ENCODE data around the gene PYDC1.
"Not testable (repeated sequence)": the region's sequence is repeated elsewhere in the genome, so short reads cannot be mapped to it uniquely, and the experiment has no call there.

Gene PYDC1
- total RNA-seq: 0 reads per million in 2 experiments

DNA sequence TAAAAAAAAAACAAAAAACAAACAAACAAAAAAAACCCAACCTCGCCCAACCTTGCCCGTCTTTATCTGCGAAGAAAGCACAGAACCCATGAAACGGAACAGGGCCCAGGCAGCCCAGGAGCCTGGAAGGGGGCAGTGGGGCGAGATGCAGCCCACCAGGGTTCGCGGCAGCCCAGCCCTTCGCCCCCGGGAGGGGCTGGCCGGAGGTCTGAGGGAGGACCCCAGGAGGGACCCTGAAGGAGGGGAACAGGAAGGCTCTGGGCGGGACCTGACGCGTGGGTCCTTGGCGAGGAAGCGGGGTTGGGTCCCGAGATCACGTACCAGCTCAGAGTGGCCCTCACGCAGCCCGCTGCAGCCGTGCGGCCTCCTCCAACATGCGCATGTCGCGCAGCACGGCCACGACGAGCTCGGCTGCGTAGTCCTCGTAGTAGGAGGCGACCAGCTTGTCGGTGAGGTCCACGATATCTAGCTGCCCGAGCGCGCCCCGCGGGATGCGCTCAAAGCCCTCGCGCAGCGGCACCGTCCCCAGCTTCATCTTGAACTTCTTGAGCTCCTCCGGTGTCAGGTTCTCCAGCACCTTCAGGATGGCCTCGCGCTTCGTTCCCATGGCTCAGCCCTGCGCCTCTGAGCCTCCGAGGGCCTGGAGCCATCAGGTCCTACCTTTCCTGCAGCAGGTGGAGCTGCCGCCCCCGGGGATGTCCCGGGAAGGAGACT lies at the start of gene PYDC1:
PYDC1 (minus strand) TSS at position 714 of the 714 bp plus-strand sequence; CDS start at position 607, 107 bp downstream.
- DNase-seq (ENCODE audit: low read depth): no peak

DNA sequence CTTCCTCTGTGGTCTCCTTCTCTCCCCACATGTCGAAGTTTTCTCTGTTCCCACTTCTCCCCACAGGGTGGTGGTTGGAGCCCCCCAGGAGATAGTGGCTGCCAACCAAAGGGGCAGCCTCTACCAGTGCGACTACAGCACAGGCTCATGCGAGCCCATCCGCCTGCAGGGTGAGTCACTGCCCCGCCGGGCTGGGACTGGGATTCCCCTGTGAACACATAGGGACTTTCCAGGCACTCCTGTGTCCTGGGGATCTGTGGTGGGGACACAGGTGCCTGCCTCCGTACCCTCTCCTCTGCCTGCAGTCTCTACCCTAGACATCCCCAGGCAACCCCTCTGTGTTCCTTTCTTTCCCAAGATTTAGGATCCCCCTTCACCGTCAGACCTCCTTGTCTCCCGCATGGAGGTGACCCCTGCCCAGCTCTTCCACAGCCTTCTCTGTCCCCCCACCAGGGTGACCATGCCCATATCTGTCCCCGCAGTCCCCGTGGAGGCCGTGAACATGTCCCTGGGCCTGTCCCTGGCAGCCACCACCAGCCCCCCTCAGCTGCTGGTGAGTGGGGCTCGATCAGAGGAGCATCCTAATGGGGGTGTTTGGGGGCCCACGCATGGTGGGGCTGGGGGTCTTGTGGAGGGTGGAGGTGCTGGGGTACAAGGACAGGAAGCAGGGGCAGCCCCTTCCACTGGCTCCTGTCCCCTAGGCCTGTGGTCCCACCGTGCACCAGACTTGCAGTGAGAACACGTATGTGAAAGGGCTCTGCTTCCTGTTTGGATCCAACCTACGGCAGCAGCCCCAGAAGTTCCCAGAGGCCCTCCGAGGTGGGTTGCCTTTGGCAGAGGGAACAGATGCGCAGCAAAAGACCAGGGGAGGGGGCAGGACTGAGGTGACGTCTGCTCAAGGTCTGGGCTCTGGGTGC lies 48.7 kb upstream of the PYDC1 start:
- DNase-seq (ENCODE audit: low read depth): no peak

DNA sequence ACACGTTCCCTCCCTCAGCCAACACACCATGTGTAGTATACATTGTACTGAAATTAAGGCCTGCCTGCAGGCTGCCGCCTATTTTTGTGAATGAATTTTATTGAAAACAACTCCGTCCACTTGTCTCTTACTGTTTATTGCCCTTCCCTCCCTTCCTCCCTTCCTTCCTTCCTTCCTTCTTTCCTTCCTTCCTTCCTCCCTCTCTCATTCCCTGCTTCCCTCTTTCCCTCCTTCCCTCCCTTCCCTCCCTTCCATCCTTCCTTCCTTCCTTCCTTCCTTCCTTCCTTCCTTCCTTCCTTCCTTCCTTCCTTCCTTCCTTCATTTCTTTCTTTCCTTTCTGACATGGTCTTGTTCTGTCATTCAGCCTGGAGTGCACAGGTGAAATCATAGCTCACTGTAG lies 45.1 kb upstream of the PYDC1 start:
- DNase-seq (ENCODE audit: low read depth): no peak

DNA sequence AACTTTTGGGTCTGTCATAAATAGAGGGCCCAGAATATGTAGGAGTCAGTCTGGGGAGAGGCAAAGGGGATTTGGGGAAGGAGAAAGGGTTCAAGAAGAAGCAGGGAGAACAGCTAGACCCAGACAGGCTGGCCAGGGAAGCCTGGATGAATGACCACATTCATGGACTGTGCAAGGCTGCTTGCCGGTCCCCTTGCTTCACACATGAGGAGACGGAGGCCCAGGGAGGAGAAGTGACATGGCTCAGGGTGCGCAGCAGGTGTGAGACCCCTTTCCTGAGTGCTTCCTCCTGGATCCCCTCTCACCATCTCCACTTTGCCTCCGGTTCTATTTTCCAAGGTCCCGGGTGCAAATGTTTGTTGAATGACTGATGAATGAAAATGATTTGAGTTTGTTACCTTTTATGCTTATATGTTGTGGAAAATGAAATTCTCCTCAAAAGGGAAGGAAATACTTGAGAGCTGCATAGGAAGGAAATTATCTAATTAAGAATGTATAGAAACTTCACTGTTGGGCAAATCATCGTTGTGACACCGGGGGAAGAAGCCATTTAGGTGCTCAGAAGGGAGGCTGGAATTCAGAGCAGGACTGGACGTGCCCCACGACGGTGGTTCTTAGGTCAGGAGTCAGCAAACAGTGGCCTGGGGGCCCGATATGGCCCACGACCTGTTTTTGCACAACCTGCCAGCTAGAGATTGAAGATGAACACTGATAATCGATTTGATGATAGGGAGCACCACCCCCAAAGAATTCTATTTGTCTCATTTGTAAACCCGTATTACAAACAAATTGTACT lies 43.4 kb upstream of the PYDC1 start:
- DNase-seq (ENCODE audit: low read depth): no peak

- DNase-seq (ENCODE audit: low read depth): no peak
These were observed 41.4 kb upstream of the PYDC1 start for GRCh38 chr16:31258366-31258765.

- DNase-seq (ENCODE audit: low read depth): no peak
These were observed 39.5 kb upstream of the PYDC1 start for GRCh38 chr16:31256466-31256865.

- no peak for DNase-seq (ENCODE audit: low read depth)
These were observed 36.7 kb upstream of the PYDC1 start for GRCh38 chr16:31253642-31254045.

DNA sequence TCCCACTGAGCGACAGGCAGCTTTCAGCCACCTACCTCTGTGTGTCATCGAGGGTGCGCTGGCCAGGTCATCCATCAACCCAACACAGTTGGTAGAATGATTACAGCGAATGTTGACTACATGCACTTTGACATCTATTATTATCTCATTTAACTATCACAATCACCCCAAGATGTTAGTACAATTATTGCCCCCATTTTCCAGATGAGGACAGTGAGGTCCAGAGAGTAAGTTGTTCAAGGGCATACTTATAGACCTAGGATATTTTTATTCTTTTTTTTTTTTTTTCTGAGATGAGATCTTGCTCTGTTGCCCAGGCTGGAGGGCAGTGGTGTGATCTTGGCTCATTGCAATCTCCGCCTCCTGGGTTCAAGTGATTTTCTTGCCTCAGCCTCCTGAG lies 34.5 kb upstream of the PYDC1 start:
- DNase-seq (ENCODE audit: low read depth): no peak

DNA sequence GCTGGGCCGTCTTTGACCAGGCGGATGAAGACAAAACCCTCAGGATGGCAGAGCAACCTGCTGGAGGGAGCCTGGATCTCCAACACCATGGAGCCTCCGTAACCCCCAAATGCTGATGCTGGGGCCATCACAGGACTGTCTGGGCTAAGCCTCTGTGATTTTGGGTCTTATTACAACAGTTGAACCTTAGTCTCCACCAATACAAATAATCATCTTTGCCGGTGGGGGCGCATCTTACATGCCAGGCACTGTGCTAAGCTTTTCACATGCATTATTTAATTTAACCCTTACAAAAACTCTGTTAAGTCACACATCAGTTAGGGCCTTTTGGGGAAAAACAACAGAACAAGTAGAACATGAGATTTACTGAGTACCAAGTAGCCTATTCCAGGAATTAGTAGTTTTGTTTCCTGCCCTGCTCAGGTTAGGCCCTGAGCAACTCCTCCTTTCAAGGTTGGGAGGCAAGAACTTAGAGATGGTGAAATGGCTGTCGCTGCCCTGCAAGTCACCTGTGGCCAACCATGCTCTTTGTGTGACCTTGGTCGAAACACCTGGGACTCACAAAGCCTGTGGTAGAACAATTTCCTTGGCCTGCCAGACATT lies 33.9 kb upstream of the PYDC1 start:
- DNase-seq (ENCODE audit: low read depth): no peak

DNA sequence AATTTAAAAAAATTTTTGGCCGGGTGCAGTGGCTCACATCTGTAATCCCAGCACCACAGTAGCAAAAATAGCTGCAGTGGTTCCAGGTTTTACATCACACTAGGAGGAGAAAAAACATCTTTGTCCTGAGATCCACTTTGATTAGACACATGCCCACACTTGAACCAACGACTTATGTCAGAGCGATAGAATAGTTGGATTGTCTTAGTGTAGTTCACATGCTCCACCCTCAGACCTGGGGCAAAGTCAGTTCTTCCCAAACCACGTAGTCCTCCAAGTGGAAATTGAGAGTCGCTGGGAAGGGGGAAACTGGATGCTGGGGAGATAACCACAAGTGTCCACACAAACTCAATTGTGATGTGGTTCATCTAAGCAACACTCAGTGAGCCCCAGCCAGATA lies 31.4 kb upstream of the PYDC1 start:
- DNase-seq (ENCODE audit: low read depth): no peak

GRCh38 chr16:31246296-31246695 lies 29.4 kb upstream of the PYDC1 start:
- no peak for DNase-seq (ENCODE audit: low read depth)

DNA sequence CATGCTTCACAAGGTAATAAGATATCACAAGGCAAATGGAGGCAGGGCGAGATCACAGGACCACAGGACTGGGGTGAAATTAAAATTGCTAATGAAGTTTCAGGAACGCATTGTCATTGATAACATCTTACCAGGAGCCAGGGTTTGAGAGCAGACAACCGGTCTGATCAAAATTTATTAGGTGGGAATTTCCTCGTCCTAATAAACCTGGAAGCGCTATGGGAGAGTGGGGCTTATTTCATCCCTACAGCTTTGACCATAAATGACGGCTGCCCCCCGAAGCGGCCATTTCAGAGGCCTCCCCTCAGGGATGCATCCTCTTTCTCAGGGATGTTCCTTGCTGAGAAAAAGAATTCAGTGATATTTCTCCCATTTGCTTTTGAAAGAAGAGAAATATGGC lies 28.7 kb upstream of the PYDC1 start:
- DNase-seq (ENCODE audit: low read depth): not testable (repeated sequence)

DNA sequence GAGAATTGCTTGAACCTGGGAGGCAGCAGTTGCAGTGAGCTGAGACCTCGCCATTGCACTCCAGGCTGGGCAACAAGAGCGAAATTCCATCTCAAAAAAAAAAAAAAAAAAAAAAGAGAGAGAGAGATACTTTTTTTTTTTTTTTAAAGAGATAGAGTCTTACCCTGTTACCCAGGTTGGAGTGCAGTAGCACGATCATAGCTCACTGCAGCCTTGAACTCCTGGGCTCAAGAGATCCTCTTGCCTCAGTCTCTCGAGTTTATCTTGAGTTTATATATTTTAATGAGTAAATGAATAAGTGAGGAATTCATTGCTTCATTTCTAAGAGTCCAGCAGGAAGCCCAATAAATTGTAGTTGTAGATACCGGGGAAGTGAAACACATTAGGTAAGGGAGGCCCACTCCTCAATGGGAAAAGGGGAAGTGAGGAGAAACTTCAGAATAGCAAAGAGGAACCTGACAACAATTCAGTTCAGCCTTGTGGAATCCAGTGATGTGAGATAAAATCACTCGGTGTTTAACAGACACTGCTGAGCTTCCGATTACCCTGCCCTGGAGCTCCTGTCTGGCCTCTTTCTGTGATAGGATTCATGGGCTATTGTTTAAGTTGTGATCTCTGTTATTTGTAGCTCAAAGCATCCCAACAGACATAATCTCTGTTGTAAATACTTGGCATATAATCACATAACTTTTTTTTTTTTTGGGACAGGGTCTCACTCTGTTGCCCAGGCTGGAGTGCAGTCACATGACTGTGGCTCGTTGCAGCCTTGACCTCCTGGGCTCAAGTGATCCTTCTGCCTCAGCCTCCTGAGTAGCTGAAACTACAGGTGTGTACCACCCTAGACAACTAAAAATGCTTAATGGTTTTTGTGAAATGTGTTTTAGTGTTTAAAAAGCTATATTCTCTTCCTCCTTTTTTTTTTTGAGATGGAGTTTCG lies 27.1 kb upstream of the PYDC1 start:
- DNase-seq (ENCODE audit: low read depth): no peak

GRCh38 chr16:31242206-31242605 lies 25.3 kb upstream of the PYDC1 start:
- DNase-seq (ENCODE audit: low read depth): no peak

GRCh38 chr16:31238041-31238440 lies 21.1 kb upstream of the PYDC1 start:
- no peak for DNase-seq (ENCODE audit: low read depth)

DNA sequence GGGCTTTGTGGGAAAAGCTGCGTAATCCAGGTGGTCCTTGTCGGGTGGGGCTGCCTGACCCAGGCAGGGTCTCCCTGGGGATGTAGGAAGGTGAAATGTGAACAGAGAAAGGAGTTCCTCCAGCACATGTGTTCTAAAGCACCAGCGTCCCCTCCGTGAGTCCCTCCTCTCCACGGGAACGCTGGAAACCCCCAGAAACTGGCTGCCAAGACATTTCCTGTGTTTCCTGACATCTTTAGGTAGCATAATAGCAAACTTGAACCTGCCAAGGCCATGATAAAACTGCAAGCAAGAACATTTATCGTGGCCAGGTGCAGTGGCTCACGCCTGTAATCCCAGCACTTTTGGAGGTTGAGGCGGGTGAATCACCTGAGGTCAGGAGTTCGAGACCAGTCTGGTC lies 12.6 kb upstream of the PYDC1 start:
- DNase-seq (ENCODE audit: low read depth): no peak

GRCh38 chr16:31228206-31228605 lies 11.3 kb upstream of the PYDC1 start:
- no peak for DNase-seq (ENCODE audit: low read depth)

DNA sequence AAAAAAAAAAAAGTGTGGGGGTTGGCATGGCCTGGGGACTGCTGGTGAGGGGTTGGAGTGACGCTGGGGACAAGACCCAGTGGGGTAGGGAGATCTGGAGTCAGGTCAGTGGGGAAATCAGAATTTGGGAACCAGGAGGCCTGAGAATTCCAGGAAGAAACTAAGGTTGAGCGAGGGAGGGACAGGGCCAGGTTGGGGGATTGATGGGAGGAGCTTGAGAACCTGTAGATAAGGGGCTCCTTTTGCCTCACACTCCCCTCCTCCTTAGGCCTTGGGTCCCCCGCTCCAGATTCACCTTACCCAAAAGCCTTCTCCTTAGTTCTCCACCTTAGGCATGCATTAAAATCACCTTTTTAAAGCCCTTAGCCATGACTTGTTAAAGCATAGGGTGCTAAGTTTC lies 8.3 kb upstream of the PYDC1 start:
- no peak for DNase-seq (ENCODE audit: low read depth)

DNA sequence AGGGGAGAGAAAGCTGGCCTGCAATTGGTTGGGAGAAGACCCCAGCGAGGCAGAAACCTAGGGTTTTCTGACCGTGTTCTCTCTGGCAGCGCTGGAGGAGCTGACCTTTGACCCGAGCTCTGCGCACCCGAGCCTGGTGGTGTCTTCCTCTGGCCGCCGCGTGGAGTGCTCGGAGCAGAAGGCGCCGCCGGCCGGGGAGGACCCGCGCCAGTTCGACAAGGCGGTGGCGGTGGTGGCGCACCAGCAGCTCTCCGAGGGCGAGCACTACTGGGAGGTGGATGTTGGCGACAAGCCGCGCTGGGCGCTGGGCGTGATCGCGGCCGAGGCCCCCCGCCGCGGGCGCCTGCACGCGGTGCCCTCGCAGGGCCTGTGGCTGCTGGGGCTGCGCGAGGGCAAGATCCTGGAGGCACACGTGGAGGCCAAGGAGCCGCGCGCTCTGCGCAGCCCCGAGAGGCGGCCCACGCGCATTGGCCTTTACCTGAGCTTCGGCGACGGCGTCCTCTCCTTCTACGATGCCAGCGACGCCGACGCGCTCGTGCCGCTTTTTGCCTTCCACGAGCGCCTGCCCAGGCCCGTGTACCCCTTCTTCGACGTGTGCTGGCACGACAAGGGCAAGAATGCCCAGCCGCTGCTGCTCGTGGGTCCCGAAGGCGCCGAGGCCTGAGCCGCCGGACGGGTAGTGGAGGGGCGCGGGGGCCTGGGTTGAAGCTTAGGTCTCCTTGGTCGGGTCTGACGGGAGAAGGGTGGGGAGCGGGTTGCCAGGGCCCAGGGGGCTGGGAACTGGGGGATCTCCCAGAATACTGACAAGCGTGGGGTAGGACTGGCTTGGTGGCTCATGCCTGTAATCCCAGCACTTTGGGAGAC lies 7.4 kb upstream of the PYDC1 start:
- no peak for DNase-seq (ENCODE audit: low read depth)

- DNase-seq (ENCODE audit: low read depth): no peak
These were observed 6.1 kb upstream of the PYDC1 start for GRCh38 chr16:31223044-31223443.

Data from T follicular helper cell (primary cell).